GM21825 (cell line): ENCODE measurements around the gene CARD19.

Source experiments
- ATAC-seq: cut with Tn5 transposase; IDR thresholded peaks from one replicate; pipeline ENCODE4 v1.9.1; 2021; ENCODE audit warnings: mild to moderate bottlenecking, moderate library complexity; ENCODE audit not compliant: unreplicated experiment

CARD19 gene

GRCh38 chr9:93096131-93096802 lies at the start of gene CARD19:
TSS of gene CARD19 (plus strand) at chr9:93096217. CDS start at chr9:93096346, 129 bp downstream.
- peak; percentile 14 for ATAC-seq

GRCh38 chr9:93048566-93049448 lies 47.2 kb upstream of the CARD19 start:
- ATAC-seq, result no peak

- ATAC-seq, result no peak
Measured at GRCh38 chr9:93049491-93049890, 46.5 kb upstream of the CARD19 start.

GRCh38 chr9:93050231-93050630 lies 45.8 kb upstream of the CARD19 start:
- no peak for ATAC-seq

- ATAC-seq, result no peak
Measured at GRCh38 chr9:93051680-93052089, 44.3 kb upstream of the CARD19 start.

- no peak for ATAC-seq
Measured at GRCh38 chr9:93052791-93053540, 43.1 kb upstream of the CARD19 start.

GRCh38 chr9:93053781-93054331 lies 42.2 kb upstream of the CARD19 start:
- ATAC-seq, result no peak

- ATAC-seq, result no peak
Measured at GRCh38 chr9:93054758-93055704, 41.0 kb upstream of the CARD19 start.

- ATAC-seq, result no peak
Measured at GRCh38 chr9:93057042-93057702, 38.8 kb upstream of the CARD19 start.

GRCh38 chr9:93057703-93058354 lies 38.2 kb upstream of the CARD19 start:
- peak; percentile 12 for ATAC-seq

GRCh38 chr9:93058355-93059010 lies 37.5 kb upstream of the CARD19 start, which contains the start of gene SUSD3:
TSS of gene SUSD3 (plus strand) at chr9:93058701. CDS start at chr9:93058743, 42 bp downstream.
- ATAC-seq, result peak; percentile 41

GRCh38 chr9:93059011-93059714 lies 36.9 kb upstream of the CARD19 start:
- ATAC-seq, result no peak

- ATAC-seq, result no peak
Measured at GRCh38 chr9:93059715-93060578, 36.1 kb upstream of the CARD19 start.

GRCh38 chr9:93060746-93061259 lies 35.2 kb upstream of the CARD19 start:
- ATAC-seq, result no peak

GRCh38 chr9:93061260-93061751 lies 34.7 kb upstream of the CARD19 start:
- ATAC-seq, result no peak
